ENCODE measurements around the gene SESN3. TPM values are rescaled to one million over a fixed set of nuclear protein-coding genes. Genes with fewer than 3 reads are reported as not detected.

The SESN3 gene
- total RNA-seq, 1 donor from 2014 or later = 8.1 TPM

DNA sequence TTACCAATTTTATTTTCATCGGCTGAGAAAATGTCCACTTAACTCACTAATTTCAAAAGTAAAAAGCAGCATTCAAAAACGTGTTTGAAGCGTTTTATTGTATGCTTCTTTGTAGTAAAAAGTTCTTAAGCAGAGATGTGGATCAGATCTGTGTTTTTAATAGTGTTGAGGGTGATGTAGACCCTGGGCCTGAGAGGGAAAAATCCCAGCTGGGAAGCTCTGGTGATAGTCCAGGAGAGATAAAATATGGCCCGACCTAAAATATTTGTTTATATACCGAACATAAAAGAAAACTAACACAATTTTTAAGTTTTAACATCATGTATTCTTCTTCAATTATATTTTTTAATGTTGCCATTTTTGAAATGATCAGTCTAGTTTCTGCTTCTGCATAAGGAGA is 35.2 kb downstream of the SESN3 start:
- DNase-seq = no peak
- H3K4me3 ChIP-seq = no peak overlapping the region
- no peaks in the 10 kb centered on the region for H3K36me3 ChIP-seq
- H3K4me1 ChIP-seq = no peaks in the 10 kb centered on the region
- no peaks in the 10 kb centered on the region for H3K27me3 ChIP-seq (ENCODE audit: low read depth)
- H3K27ac ChIP-seq (replicated peaks) = no peak overlapping the region
- intact Hi-C loops (cut with micrococcal nuclease) = no loop called here
- TF ChIP-seq, protein P1, sequence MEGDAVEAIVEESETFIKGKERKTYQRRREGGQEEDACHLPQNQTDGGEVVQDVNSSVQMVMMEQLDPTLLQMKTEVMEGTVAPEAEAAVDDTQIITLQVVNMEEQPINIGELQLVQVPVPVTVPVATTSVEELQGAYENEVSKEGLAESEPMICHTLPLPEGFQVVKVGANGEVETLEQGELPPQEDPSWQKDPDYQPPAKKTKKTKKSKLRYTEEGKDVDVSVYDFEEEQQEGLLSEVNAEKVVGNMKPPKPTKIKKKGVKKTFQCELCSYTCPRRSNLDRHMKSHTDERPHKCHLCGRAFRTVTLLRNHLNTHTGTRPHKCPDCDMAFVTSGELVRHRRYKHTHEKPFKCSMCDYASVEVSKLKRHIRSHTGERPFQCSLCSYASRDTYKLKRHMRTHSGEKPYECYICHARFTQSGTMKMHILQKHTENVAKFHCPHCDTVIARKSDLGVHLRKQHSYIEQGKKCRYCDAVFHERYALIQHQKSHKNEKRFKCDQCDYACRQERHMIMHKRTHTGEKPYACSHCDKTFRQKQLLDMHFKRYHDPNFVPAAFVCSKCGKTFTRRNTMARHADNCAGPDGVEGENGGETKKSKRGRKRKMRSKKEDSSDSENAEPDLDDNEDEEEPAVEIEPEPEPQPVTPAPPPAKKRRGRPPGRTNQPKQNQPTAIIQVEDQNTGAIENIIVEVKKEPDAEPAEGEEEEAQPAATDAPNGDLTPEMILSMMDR (IDR thresholded peaks at IDR 0.05; ENCODE audit: borderline replicate concordance) = no peak
- no peaks in the 10 kb centered on the region for H3K9me3 ChIP-seq (replicated peaks)

DNA sequence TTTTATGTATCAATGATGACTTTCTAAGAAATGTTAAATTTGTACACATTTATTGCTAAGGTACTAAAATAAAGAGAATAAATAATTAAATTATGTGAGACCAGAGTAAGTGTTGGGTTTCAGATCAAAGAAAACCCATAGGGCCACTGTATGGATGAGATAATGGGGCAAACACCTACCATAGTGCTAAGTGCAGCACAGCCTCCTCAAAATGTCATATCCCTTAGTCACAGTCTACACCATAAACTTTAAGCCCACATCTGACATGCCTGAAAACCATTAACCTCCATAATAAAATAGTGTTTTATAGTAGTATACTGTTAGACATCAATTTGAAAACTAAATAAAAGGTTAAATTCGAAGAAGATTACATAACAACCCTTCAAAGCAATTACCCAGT is 37.5 kb downstream of the SESN3 start:
- Histone ChIP-seq H3K27ac (replicated peaks) (no peak overlapping the region), H3K36me3 (no peaks in the 10 kb centered on the region), H3K4me1 (no peaks in the 10 kb centered on the region), H3K4me3 (no peak overlapping the region), H3K27me3 (ENCODE audit: low read depth) (no peaks in the 10 kb centered on the region), H3K9me3 (replicated peaks) (no peaks in the 10 kb centered on the region)
- DNase-seq = no peak
- TF ChIP-seq, protein P1 (IDR thresholded peaks at IDR 0.05; ENCODE audit: borderline replicate concordance) = no peak
- intact Hi-C loops (cut with micrococcal nuclease) = no loop called here

DNA sequence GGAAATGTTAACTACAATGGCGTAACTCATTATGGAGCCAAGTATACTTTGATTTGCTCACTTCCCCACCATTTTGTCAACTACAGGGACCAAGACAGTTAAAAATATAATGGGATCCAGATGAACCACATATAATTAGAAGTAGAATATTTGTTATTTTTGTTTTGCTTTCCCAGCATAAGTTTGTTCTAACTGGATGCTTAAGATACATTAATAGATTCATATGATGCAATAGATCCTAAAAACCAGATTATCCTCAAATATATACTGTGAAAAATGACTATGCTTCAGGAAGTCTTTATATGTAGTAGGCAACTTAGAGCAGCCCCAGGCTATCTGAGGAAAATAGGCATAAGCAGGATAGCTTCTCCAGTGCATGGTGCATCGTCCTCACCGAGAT is 38.3 kb downstream of the SESN3 start:
- H3K4me3 ChIP-seq = no peak overlapping the region
- no peak overlapping the region for H3K27ac ChIP-seq (replicated peaks)
- no peaks in the 10 kb centered on the region for H3K9me3 ChIP-seq (replicated peaks)
- no peaks in the 10 kb centered on the region for H3K27me3 ChIP-seq (ENCODE audit: low read depth)
- H3K4me1 ChIP-seq = no peaks in the 10 kb centered on the region
- TF ChIP-seq, protein P1 (IDR thresholded peaks at IDR 0.05; ENCODE audit: borderline replicate concordance) = no peak
- DNase-seq = no peak
- intact Hi-C loops (cut with micrococcal nuclease) = no loop called here
- no peaks in the 10 kb centered on the region for H3K36me3 ChIP-seq

DNA sequence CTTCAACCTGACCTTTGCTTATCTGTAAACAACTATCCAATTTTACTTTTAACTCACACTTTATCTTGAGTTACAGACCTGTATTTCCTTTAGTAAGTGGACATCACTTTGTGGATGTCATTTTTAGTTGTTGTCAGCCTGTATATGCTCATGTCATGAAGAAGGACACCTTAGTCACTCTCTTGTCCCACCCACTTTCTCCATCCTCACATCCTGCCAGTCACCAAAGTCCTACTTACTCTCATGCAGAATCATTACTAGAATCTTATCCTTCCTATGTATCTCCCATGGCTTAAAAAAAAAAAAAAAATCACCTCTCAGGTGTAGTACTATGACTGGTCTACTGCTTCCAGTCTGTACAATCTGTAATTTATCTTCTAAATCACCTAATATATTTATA is 43.3 kb downstream of the SESN3 start:
- TF ChIP-seq, protein P1 (IDR thresholded peaks at IDR 0.05; ENCODE audit: borderline replicate concordance) = no peak
- no peaks in the 10 kb centered on the region for H3K9me3 ChIP-seq (replicated peaks)
- intact Hi-C loops (cut with micrococcal nuclease) = no loop called here
- no peak overlapping the region for H3K27ac ChIP-seq (replicated peaks)
- H3K27me3 ChIP-seq (ENCODE audit: low read depth) = no peaks in the 10 kb centered on the region
- no peak overlapping the region for H3K4me3 ChIP-seq
- H3K4me1 ChIP-seq = no peaks in the 10 kb centered on the region
- peaks cover 15% of the 10 kb centered on the region for H3K36me3 ChIP-seq
- DNase-seq = no peak

DNA sequence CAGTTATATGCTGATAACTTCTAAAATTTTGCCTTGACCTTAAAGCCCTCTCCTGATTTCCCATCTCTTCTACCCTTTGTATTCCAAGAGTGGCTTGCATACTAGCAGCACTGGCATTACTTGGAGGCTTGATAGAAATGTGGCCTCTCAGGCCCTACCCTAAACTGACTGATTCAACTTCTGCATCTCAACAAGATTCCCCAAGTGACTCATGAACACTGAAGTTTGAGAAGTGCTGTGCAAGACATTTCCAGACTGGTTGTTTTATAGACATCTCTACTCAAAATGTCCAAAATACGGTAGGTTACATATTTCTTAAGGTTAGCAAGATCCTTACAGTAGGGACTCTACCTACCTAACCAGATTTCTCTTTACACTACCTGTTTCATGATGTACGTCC is 48.6 kb downstream of the SESN3 start:
- Histone ChIP-seq H3K27ac (replicated peaks) (no peak overlapping the region), H3K4me3 (no peak overlapping the region), H3K9me3 (replicated peaks) (no peaks in the 10 kb centered on the region), H3K27me3 (ENCODE audit: low read depth) (no peaks in the 10 kb centered on the region), H3K36me3 (peaks cover 24% of the 10 kb centered on the region), H3K4me1 (no peaks in the 10 kb centered on the region)
- intact Hi-C loops (cut with micrococcal nuclease) = no loop called here
- DNase-seq = no peak
- TF ChIP-seq, protein P1 (IDR thresholded peaks at IDR 0.05; ENCODE audit: borderline replicate concordance) = no peak
